Epithelial cell of prostate (primary cell): ENCODE measurements around the gene CRY2.
"Not testable (repeated sequence)": the region's sequence is repeated elsewhere in the genome, so short reads cannot be mapped to it uniquely, and the experiment has no call there.

ENCODE experiments used
- DNase-seq: peaks from one replicate; pipeline ENCODE4 v3.0.0-alpha.2; 2011; ENCODE audit warnings: low read depth, low spot score
- H3K27ac ChIP-seq: fragments of 450-650 bp; 2 replicates; pipeline ENCODE4 v1.5.1; 2017; ENCODE audit warnings: mild to moderate bottlenecking

CRY2 gene

DNA sequence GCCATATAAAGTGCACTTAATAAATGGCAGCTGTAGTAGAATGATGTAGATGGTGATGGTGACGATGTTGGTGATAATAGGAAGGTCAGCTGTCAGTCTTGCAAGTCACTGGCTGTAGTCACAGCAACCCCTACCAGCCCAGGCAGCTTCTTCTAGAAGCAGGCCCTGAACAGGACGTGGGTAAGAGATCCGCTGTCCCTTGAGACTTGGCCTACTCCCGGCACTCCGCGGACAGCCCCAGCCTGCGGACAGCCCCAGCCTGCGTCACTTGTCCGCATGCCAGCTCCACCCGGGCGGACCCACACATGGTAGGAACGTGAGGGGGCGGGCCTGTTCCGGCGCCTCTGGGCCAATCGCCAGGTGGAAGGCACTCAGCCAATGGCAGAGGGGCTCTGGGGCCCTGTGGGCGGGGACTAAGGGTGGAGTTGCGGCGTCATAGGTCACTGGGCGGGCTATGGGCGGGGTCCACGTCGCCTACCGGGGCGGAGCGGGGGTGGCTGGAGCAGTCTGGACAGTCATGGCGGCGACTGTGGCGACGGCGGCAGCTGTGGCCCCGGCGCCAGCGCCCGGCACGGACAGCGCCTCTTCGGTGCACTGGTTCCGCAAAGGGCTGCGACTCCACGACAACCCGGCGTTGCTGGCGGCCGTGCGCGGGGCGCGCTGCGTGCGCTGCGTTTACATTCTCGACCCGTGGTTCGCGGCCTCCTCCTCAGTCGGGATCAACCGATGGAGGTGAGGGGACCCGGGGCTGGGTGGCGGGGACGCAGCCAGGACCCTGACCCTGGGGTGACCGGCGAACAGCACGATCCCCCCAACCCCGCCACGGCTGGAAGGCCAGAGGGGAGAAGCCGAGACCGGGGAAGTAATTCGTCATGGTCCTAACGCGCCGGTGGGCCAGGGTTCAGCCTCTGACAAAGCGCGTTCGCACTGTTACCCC lies at the start of gene CRY2:
CRY2 (plus strand) TSS at position 502 of the 937 bp plus-strand sequence; CDS start at position 518, 16 bp downstream.
- peak within 1 kb of the TSS; percentile 35 for H3K27ac ChIP-seq
- DNase-seq = peak; percentile 75

DNA sequence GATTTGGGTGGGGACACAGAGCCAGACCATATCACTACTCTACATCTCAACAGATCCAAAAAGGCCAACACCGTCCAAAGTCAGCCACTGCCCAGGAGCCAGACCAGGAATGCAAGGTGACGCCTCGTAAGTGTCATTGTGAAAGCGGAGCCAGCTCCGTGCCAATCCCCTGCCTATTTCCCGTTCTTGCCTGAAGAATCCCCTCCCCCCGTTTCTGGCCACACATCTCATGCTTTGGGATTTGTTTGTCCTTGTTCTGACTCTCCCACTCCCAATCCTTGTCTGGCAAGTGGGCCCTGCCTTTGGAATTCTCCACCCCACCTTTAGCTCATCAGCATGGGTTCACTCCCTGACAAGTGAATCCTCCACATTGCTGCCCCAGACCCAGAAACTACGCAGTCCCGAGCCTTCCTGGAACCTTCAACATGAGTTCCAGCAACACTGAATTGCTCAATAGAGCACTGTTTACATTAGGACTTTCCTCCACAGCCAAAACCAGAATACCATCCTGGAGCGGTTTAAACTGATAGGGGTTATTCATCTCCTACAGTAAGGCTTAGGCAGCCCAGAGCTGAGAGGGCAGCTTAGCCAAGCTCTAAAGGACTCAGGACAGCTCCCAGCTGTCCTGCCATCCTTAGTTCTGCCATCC lies 48.4 kb upstream of the CRY2 start:
- H3K27ac ChIP-seq = no peak overlapping the region
- no peak for DNase-seq

DNA sequence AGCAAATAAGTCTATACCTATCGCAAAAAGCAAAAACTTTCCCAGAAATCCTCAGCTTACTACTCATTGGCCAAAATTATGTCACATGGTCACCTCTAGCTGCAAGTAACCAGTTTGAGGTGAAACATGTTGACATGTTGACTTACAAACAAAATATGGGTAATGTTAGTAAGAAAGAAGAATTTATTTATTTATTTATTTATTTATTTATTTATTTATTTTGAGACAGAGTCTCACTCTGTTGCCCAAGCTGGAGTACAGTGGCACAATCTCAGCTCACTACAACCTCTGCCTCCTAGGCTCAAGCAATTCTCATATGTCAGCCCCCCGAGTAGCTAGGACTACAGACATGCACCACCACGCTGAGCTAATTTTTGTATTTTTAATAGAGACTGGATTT lies 47.7 kb upstream of the CRY2 start:
- no peak for DNase-seq

DNA sequence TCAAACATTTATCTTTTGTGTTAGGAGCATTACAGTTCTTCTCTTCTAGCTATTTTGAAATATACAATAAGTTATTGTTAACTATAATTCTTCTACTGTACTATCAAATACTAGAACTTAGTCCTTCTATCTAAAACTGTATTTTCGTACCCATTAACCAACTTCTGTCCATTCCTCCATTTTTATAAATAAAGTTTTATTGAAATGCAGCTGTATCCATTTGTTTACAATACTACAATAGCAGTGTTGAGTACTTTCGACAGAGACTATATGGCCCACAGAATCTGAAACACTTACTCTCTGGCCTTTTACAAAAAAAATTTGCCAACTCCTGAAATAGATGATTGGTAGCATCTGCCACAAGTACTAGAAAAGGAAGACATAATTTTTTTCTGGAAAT lies 47.0 kb upstream of the CRY2 start:
- H3K27ac ChIP-seq = no peak overlapping the region
- DNase-seq = no peak

More for the DNA sequence above, 47.7 kb upstream of the CRY2 start:
- H3K27ac ChIP-seq = no peak overlapping the region

DNA sequence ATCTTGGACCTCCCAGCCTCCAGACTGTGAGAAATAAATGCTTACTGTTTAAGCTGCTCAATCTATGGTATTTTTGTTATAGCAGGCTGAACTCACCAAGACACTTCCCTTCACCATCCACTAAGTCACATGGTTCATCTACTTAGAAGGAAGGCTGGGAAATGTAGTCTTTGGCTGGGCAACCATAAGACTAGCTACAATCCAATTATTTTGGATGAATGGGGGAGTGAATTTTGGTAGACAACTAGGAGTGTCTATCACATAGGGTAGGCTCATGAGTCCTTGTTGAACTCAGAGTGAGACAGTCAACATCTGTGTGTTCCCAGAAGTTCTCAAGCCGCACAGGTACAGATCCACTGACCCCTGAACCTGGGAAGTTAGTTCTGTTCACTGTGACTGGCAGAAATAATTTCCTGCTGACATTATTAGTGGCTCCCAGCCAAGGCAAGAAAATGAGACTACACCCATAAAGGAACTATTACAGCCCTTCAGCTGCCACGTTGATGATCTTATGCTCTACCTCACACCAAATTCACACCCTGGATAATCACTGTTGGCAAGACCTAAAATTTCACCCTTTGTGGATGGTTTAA lies 45.5 kb upstream of the CRY2 start:
- no peak for DNase-seq
- peak overlapping the region; percentile 21 for H3K27ac ChIP-seq

DNA sequence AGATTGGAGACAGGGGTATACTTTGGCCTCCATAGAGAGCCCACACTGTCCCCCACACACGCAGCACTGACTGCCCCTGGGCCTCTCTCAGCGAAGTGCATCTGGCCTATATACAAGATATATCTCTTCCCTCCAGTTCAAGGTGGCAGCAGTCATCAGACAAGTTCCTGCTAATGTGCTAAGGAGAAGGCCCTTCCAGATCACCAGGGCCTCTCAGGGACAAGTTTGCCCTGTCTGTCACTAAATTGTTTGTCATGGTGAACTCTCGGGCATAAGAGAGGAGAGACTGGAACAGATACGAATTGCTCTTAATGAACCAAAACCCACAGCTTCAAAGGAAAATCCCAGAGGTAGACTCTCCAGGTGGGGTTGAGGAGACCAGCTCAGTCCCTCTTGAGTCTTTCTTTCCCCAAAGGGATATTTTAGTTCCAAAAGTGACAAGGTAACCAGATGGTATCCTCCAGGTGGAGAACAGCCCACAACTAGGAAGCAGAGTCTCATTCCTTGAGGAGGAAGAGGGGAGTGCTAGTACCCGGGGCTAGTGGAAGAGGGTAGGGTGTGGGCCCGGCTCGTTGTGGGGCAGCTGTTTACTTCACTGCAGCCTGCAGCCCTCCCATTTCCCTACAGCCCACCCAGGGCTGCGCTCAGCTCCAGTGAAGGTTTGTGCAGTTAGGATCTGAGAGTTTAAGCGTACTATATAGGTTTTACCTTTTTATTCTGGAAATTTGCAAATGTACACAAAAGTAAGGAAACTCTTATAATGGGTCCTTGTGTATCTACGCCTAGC lies 44.6 kb upstream of the CRY2 start:
- no peak for DNase-seq
- peak overlapping the region; percentile 21 for H3K27ac ChIP-seq

DNA sequence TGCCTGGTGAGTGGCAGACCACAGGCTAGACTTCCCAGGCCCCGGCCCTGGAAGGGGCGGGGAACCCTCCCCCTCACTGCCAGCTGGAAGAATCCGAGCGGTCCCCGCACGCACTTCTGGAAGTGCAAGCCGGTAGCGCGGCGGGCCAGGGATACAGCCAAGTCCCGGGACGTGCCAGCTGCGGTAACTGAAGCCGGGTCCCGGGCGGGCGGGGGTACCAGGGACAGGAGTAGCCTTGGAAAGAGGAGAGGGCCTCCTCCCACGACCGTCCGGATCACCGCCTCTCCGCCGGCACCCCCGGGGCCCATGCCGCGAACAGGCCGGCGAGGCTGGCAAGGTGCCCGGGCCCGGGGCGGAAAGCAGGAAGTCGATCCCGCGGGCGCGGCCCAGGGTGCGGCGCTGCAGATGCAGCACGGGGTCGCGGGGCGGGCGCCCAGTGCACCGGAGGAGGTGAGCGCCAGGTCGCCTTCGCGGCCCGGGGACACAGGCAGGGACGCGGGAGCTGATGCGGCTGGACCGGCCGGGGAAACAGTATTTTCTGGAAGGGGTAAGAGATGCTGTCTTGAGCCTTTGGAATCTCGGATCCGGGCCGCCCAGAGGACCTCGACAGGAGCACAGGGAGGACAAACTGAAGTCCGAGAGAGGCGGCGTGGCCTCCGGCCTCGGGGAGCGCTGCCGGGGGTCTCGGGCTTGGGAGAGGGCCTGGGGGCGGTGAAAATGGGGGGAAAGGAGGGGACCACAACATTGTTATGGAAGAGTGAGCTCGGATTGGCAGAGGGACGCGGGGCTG lies 43.1 kb upstream of the CRY2 start:
- no peak for DNase-seq
- H3K27ac ChIP-seq = peak overlapping the region; percentile 70

DNA sequence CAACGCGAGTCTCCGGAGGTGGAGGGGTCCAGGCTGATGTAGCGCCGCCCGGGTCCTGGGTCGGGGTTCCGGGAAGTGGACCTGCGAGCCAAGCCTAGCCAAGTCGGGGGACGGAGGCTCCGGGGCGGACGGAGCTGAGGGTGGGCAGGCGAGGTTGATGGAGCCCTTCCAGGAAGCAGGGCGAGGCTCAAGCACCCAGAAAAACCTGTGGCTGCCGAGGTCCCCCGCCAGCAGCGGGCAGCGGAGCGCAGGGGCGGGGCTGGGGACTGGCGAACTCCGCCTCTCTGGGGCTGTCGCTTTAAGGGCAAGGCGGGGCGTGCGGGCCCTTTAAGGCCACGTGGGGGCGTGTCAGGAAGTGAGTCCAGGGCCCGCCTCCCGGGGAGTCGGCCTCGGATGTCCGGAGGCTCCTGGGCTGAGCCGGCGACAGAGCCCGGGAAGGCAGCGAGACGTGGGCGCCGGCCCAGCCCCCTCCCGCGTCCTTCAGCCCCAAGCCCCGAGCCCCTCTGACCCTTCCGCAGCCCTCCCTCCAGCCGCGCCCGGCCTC lies 42.4 kb upstream of the CRY2 start, which contains the start of gene SLC35C1:
SLC35C1 (plus strand) TSS at position 389 of the 544 bp plus-strand sequence. CDS start 653 bp downstream, outside the sequence.
- DNase-seq = peak; percentile 68
- H3K27ac ChIP-seq = peak within 1 kb of the TSS; percentile 70

DNA sequence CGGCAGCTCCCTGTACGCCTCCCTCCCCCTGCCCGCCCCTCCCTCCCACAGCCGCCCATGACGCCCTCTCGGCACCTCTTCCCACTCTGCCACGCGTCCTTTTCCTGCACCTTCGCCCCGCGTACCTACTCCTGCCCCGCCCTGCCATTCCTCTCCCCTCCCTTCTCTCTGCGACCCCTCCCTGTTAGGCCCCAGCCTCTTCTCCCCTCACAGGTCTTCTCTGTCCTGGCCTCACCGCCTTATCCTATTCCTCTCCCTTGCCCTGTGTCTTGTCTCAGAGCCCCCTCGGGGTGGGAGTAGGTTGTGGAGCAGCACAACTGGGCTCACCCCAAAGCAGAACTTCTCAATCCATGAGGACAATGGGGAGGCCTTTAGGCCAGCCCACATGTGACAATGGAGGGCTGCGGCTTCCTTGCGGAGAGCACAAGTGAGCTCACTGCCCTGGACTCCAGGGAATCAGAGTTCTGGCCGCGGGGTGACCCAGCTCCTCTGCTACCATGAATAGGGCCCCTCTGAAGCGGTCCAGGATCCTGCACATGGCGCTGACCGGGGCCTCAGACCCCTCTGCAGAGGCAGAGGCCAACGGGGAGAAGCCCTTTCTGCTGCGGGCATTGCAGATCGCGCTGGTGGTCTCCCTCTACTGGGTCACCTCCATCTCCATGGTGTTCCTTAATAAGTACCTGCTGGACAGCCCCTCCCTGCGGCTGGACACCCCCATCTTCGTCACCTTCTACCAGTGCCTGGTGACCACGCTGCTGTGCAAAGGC lies 41.8 kb upstream of the CRY2 start:
- peak overlapping the region; percentile 70 for H3K27ac ChIP-seq
- no peak for DNase-seq

DNA sequence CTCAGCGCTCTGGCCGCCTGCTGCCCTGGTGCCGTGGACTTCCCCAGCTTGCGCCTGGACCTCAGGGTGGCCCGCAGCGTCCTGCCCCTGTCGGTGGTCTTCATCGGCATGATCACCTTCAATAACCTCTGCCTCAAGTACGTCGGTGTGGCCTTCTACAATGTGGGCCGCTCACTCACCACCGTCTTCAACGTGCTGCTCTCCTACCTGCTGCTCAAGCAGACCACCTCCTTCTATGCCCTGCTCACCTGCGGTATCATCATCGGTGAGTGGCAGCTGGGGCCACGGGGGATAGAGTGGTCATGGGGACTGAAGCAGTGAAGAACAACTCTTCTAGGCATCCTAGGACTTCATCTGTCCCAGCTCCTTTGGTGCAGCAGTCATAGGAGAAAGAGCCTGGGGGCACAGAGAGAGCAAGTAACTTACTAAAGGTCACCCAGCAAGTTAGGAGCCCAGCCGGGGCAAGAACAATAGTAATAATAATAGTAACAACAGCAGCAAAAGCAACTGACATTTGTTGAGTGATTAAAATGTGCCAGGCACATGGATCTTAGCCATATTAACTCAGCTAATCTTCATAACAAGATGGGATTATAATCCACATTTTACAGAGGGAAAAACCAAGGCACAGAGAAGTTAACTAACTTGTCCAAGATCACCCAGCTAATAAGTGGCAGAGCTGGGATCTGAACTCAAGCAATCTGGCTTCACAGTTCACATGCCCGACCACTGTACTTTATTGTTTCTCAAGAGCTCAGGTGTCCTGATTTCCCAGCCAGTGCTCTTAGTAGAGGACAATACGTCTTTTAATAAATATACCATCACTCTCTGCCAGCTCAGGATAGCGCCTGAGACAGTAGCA lies 41.0 kb upstream of the CRY2 start:
- no peak for DNase-seq
- no peak overlapping the region for H3K27ac ChIP-seq

DNA sequence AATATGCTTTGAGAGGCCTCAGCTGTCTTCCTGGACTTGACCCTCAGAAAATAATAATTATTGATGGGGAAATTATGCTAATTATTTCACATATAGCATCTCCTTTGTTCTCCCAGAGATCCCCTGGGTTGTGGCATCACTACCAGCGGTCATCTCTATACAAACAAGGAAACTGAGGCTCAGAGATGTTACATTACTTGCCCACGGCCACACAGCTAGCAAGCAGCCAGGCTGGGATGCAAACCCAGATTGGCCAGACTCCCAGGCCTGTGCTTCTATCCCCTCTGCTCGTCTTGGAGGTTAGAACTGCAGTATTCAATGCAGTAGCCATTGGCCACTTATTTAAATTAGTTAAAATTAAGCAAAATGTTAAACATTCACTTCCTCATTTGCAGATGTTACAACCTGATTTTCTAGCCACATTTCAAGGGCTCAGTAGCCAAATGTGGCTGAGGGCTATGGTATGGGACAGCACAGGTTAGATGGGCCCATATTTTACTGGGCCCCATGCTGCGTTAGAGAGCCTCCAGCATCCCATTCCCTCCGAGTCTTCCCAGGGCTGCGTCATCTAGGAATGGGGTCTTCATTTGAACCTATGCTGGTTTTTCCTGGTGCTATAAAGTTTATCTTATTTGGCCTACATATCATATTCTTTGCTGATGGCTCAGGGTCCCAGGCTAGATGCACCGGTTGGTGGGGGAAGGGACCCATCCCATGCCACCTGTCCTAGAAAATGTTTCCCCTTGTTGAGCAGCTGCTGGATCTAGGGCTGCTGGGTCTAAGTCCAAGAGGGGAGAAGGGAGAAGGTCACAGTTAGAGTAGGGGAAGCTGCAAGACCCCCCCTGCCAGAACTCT lies 40.1 kb upstream of the CRY2 start:
- DNase-seq = no peak
- H3K27ac ChIP-seq = no peak overlapping the region

DNA sequence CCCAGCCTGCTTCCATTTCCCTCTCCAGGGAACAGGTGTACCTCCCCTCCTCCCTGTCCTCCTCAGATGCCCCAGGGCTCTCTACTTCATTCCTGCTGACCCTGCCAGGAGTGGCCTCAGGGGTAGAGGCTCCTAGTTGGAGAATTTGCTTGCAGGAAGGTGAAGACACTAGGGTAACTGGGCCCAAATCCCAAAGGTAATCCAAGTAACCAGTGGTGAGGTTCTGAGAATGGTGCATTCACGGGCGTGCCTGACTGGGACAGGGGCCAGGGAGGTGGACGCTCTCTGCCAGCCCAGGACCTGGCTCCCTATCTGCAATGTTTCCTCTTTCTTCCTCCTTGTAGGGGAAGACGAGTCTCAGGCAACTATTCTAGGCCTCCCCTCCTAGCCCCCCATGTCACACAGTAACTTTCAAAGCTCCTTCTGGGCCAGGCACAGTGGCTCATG lies 39.5 kb upstream of the CRY2 start:
- no peak overlapping the region for H3K27ac ChIP-seq
- no peak for DNase-seq

DNA sequence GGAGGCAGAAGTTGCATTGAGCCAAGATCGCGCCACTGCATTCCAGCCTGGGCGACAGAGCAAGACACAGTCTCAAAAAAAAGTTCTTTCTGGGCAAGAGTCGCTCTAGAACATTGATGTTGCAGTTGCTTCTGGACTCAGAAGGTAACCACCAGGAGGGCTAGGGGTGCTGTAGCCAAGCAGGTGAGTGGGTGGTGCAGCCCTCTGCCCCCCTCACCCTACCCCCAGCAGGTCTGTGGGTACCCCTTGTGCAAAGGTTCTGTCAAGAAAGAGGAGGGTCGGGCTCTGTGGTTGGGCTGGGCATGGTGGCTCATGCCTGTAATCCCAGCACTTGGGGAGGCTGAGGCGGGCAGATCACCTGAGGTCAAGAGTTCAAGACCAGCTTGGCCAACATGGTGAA lies 38.8 kb upstream of the CRY2 start:
- H3K27ac ChIP-seq, DNase-seq: not testable (repeated sequence)

DNA sequence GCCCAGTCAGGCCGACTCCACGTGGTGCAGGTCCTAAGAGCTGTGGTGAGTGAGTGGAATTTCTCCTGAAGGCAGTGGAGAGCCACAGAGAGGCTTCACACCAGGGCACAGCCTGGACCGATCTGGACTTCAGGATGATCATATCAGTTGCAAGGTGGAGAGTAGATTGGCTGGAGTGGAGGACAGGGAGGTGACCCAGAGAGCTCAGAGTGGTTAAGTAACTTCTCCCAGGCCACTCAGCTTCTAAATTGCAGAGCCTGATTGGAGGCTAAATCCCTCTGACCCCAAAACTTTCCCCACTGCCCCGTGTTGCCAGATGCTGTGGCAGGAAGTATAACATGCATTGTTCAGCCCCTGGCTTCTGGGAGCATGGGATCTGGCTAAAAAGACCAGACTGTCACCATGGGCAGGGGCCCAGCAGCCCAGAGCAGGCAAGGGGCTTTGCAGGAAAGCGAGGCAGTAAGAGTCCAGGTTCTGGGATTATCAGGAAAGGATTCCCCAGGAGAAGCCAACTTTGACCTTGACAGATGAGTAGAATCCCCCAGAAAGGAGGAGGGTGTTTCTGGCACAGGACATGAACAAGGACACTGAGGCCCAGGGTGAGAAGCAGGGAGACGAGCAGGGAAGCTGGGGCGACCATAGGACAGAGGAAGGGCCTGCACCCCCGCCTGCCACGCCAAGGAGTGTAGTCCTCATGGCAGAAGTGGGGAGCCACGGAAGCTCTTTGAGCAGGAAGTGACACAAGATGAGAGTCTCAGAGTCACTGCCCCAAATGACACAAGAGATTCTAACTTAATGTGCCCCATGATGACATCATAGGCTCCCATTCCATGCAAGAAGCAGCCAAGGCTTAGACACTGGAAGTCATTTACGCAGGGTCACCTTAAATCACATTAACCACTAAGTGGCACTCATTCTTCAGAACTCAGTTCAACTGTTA lies 37.5 kb upstream of the CRY2 start:
- no peak overlapping the region for H3K27ac ChIP-seq
- DNase-seq = no peak

DNA sequence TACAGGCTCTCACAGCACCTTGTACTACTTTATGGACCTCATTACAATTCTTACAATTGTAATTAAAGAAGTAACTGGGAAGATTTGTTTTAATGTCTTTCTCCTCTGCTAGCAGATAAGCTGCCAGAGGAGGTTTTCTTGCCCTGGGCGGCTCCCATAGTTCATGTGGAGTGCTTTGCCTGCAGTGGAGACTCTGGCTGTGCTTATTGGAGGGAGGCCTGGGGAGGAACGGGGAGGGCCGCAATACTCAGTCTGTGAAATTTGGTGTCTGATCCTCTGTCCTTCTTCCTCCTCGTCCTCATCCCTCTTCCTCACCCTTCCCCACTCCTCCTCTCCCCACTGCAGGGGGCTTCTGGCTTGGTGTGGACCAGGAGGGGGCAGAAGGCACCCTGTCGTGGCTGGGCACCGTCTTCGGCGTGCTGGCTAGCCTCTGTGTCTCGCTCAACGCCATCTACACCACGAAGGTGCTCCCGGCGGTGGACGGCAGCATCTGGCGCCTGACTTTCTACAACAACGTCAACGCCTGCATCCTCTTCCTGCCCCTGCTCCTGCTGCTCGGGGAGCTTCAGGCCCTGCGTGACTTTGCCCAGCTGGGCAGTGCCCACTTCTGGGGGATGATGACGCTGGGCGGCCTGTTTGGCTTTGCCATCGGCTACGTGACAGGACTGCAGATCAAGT lies 36.7 kb upstream of the CRY2 start:
- no peak for DNase-seq
- H3K27ac ChIP-seq = no peak overlapping the region
